HCT116 (cell line): Measurements from ENCODE around the gene HOXB1. TPM values are rescaled to one million over a fixed set of nuclear protein-coding genes. Genes with fewer than 3 reads are reported as not detected.

Experiments
- ATAC-seq: fragments of 200-7000 bp; cut with Tn5 transposase; 2 replicates; pipeline ENCODE4 v1.9.1; 2020; ENCODE audit warnings: mild to moderate bottlenecking, moderate library complexity
- BruUV-seq: library from RNA; stranded (reverse); fragments of 400-500 nt; replicated peaks from 2 replicates; lab custom pipeline; 2021; lab: Mats Ljungman, UMichigan
- CTCF ChIA-PET: fragments of 300-600 bp; sonication (Branson Sonifier 250); formaldehyde crosslinking; loops from one replicate; lab custom pipeline; 2021; ENCODE audit warnings: antibody characterized with exemption; lab: Charles Lee
- POLR2A ChIA-PET: fragments of 300-600, 350-600 bp; sonication (Branson Sonifier 250); formaldehyde crosslinking; loops from one replicate; lab custom pipeline; 2021; ENCODE audit warnings: antibody characterized with exemption; lab: Charles Lee
- RAD21 ChIA-PET, 2 experiments: fragments of 300-600 bp; sonication (Branson Sonifier 250); formaldehyde crosslinking; loops; one replicate each; lab custom pipeline; 2023; ENCODE audit warnings: low total read pairs in 2 of 2; ENCODE audit not compliant: uncharacterized antibody in 2 of 2, unreplicated experiment in 2 of 2, low non-redundant PET in 1 of 2; lab: Charles Lee
- DNase-seq: peaks from one replicate; pipeline ENCODE4 v3.0.0-alpha.2; 2010; ENCODE audit warnings: low read depth, low spot score
- H2AFZ ChIP-seq: fragments of 200-600 bp; shearing (Covaris generic), sonication (generic); 2 replicates; pipeline ENCODE4 v1.6.1; 2017; ENCODE audit warnings: low read depth, mixed run types, mixed read lengths, antibody characterized with exemption, low read length; ENCODE audit not compliant: poor library complexity, severe bottlenecking
- H3K27ac ChIP-seq: 2 replicates; pipeline ENCODE4 v1.5.1; 2012; ENCODE audit warnings: low read depth, low read length
- H3K27me3 ChIP-seq: fragments of 200-600 bp; sonication (generic); 2 replicates; pipeline ENCODE4 v1.6.1; 2016; ENCODE audit warnings: mixed run types, low read length, mixed read lengths; ENCODE audit not compliant: insufficient read depth
- H3K36me3 ChIP-seq, 2 experiments: fragments of 200-500 bp in 1 of 2; fragments of 200-600 bp in 1 of 2; sonication (Bioruptor generic) in 1 of 2; sonication (generic) in 1 of 2; 2 replicates each; pipeline versions ENCODE4 v1.5.1 to v1.6.1; 2014 to 2016; ENCODE audit warnings: low read length in 2 of 2, inconsistent platforms in 1 of 2, mixed read lengths in 1 of 2, mixed run types in 1 of 2; ENCODE audit not compliant: insufficient read depth in 2 of 2, control insufficient read depth in 1 of 2
- H3K4me1 ChIP-seq, 2 experiments: fragments of 200-600 bp in 1 of 2; sonication (generic) in 1 of 2; 2 replicates each; pipeline versions ENCODE4 v1.5.1 to v1.6.1; 2012 to 2017; ENCODE audit warnings: low read length in 2 of 2, inconsistent platforms in 1 of 2, mild to moderate bottlenecking in 1 of 2, mixed read lengths in 1 of 2, mixed run types in 1 of 2, moderate library complexity in 1 of 2; ENCODE audit not compliant: insufficient read depth in 2 of 2, control insufficient read depth in 1 of 2
- H3K4me2 ChIP-seq: fragments of 200-600 bp; sonication (generic); 2 replicates; pipeline ENCODE4 v1.6.1; 2017; ENCODE audit warnings: mixed run types, low read length, mixed read lengths
- H3K4me3 ChIP-seq, 2 experiments: fragments of 200-600 bp in 1 of 2; sonication (generic) in 1 of 2; replicated peaks in 1 of 2; 2 replicates each; pipeline ENCODE4 v1.5.1; 2011 to 2016; ENCODE audit warnings: low read length in 2 of 2, control low read depth in 1 of 2, low read depth in 1 of 2, mild to moderate bottlenecking in 1 of 2, mixed read lengths in 1 of 2, mixed run types in 1 of 2
- H3K79me2 ChIP-seq: fragments of 200-600 bp; sonication (generic); 2 replicates; pipeline ENCODE4 v1.6.1; 2017; ENCODE audit warnings: mild to moderate bottlenecking, mixed run types, low read length, moderate library complexity, mixed read lengths; ENCODE audit not compliant: insufficient read depth
- H3K9ac ChIP-seq: fragments of 200-600 bp; sonication (generic); 2 replicates; pipeline ENCODE4 v1.6.1; 2016; ENCODE audit warnings: low read length, mixed read lengths
- H3K9me2 ChIP-seq: fragments of 200-600 bp; sonication (generic), shearing (Covaris generic); 2 replicates; pipeline ENCODE4 v1.6.1; 2017; ENCODE audit warnings: mixed run types, mild to moderate bottlenecking, moderate library complexity; ENCODE audit not compliant: insufficient read depth
- H3K9me3 ChIP-seq, 2 experiments: fragments of 200-500 bp in 1 of 2; fragments of 200-600 bp in 1 of 2; sonication (Bioruptor generic) in 1 of 2; sonication (generic) in 1 of 2; 2 replicates each; pipeline ENCODE4 v1.6.1; 2014 to 2017; ENCODE audit warnings: low read length in 2 of 2, mixed read lengths in 2 of 2, inconsistent platforms in 1 of 2, low read depth in 1 of 2, mild to moderate bottlenecking in 1 of 2, mixed run types in 1 of 2, moderate library complexity in 1 of 2; ENCODE audit not compliant: control insufficient read depth in 1 of 2, insufficient read depth in 1 of 2
- H4K20me1 ChIP-seq: fragments of 200-600 bp; sonication (generic), shearing (Covaris generic); 2 replicates; pipeline ENCODE4 v1.6.1; 2017; ENCODE audit warnings: mixed run types, mild to moderate bottlenecking, moderate library complexity; ENCODE audit not compliant: insufficient read depth
- CBX3 ChIP-seq: IDR thresholded peaks from 2 replicates; pipeline ENCODE4 v1.6.1; 2012; ENCODE audit warnings: low read depth
- CEBPB ChIP-seq: IDR thresholded peaks from 2 replicates; pipeline ENCODE4 v1.6.1; 2012; ENCODE audit warnings: low read depth
- CTCF ChIP-seq, 3 experiments: fragments of 200-600 bp in 1 of 3; sonication (generic) in 1 of 3; IDR thresholded peaks in 2 of 3; conservative IDR thresholded peaks in 1 of 3; 2 replicates each; pipeline ENCODE4 v1.5.1; 2012 to 2017; ENCODE audit warnings: low read depth in 2 of 3, low read length in 2 of 3, antibody characterized with exemption in 1 of 3, borderline replicate concordance in 1 of 3, control low read depth in 1 of 3, mild to moderate bottlenecking in 1 of 3, mixed read lengths in 1 of 3, mixed run types in 1 of 3, moderate library complexity in 1 of 3; ENCODE audit not compliant: insufficient read depth in 1 of 3
- ELF1 ChIP-seq: IDR thresholded peaks from 2 replicates; pipeline ENCODE4 v1.6.1; 2012; ENCODE audit warnings: low read depth, borderline replicate concordance
- FOSL1 ChIP-seq: IDR thresholded peaks from 2 replicates; pipeline ENCODE4 v1.6.1; 2012; ENCODE audit warnings: low read depth
- JUND ChIP-seq: IDR thresholded peaks from 2 replicates; pipeline ENCODE4 v1.6.1; 2012
- MAX ChIP-seq: IDR thresholded peaks from 2 replicates; pipeline ENCODE4 v1.6.1; 2012
- RAD21 ChIP-seq: IDR thresholded peaks from 2 replicates; pipeline ENCODE4 v1.6.1; 2012; ENCODE audit warnings: low read depth, mild to moderate bottlenecking
- SIN3A ChIP-seq: IDR thresholded peaks from 2 replicates; pipeline ENCODE4 v1.6.1; 2012; ENCODE audit warnings: low read depth
- TCF7L2 ChIP-seq: IDR thresholded peaks from 2 replicates; pipeline ENCODE4 v1.7.0; 2011; ENCODE audit warnings: borderline replicate concordance, inconsistent platforms; ENCODE audit not compliant: insufficient read depth, insufficient read length; ENCODE audit errors: extremely low read depth
- intact Hi-C: fragments of 100-400 bp; cut with micrococcal nuclease; formaldehyde crosslinking; loops from 2 replicates; pipeline ENCODE4 v1.10.0; 2022
- total RNA-seq: library from RNA; stranded (reverse); gene quantifications from one replicate; pipeline ENCODE4 v1.2.1, GENCODE V29; 2021; ENCODE audit not compliant: unreplicated experiment

Gene HOXB1
- total RNA-seq, 1 experiment from 2014 or later: not detected

- H3K9me2 ChIP-seq: no peaks in the 10 kb centered on the region
- H3K36me3 ChIP-seq: peaks cover 0 to 4% of the 10 kb centered on the region in 2 experiments; a peak in 1 of 4 replicates
- POLR2A ChIA-PET: no interaction called here
- H2AFZ ChIP-seq: no peak overlapping the region
- no peak overlapping the region for H3K27ac ChIP-seq
- intact Hi-C loops: no loop called here
- ATAC-seq: no peak
- no peak overlapping the region for H3K4me3 ChIP-seq
- no peak for DNase-seq
- TF ChIP-seq SIN3A (no peak), TCF7L2 (no peak), ELF1 (no peak), CEBPB (no peak), FOSL1 (no peak), CTCF (IDR thresholded peaks at IDR 0.05 in 2 of 3, conservative IDR thresholded peaks at IDR 0.05 in 1 of 3; ENCODE audit: borderline replicate concordance in 1 of 3, insufficient read depth in 1 of 3, low read depth in 2 of 3, low read length in 2 of 3) (no peak), MAX (no peak), RAD21 (no peak), CBX3 (no peak), JUND (no peak)
- no peak overlapping the region for H3K9ac ChIP-seq
- H3K9me3 ChIP-seq: no peaks in the 10 kb centered on the region
- H3K79me2 ChIP-seq: no peaks in the 10 kb centered on the region
- H3K4me2 ChIP-seq: no peak overlapping the region
- H4K20me1 ChIP-seq: no peaks in the 10 kb centered on the region
- peaks cover 0 to 4% of the 10 kb centered on the region in 2 experiments; a peak in 1 of 4 replicates for H3K4me1 ChIP-seq
- CTCF ChIA-PET: no interaction called here
- no TSS peak for BruUV-seq
- RAD21 ChIA-PET: no interaction called here
- no peaks in the 10 kb centered on the region for H3K27me3 ChIP-seq
Observed at GRCh38 chr17:48553190-48553547, 22.4 kb upstream of the HOXB1 start.
